ENCODE measurements around the gene BAIAP3. TPM values are rescaled to one million over a fixed set of nuclear protein-coding genes. Genes with fewer than 3 reads are reported as not detected.

BAIAP3 gene
- polyA plus RNA-seq (2011; rRNA removed) (0.29 and 0.33 TPM in 2 replicates), polyA minus RNA-seq (2011; rRNA and poly(A)+ RNA removed) (0.14 and 0.51 TPM in 2 replicates)

- no peak for DNase-seq (ENCODE audit: low read depth)
- Histone ChIP-seq H3K4me3 (ENCODE audit: low read depth, low read length) (peak within 1 kb of the TSS; percentile 24), H3K27me3 (ENCODE audit: control insufficient read depth, insufficient read depth, low read length) (peaks cover 31% of the 10 kb centered on the region), H3K36me3 (ENCODE audit: control insufficient read depth, insufficient read depth, low read length) (no peaks in the 10 kb centered on the region)
- ChIA-PET POLR2A (no interaction called here), CTCF (interaction anchor here (0.6 to 1.6 kb wide), 3 partner anchors 21 to 1098 kb away, joined by 3 to 7 read pairs (median 3); no protein-coding TSS in a partner anchor)
- no peak for TF ChIP-seq CTCF (IDR thresholded peaks at IDR 0.05; ENCODE audit: insufficient read depth, low read depth, low read length)
Measured at GRCh38 chr16:1333149-1333812, at the start of gene BAIAP3. TSS of gene BAIAP3 (plus strand) at chr16:1333645. CDS start at chr16:1338550, 4,905 bp downstream.

GRCh38 chr16:1283996-1284616, 49.3 kb upstream of the BAIAP3 start:
- no peak for DNase-seq (ENCODE audit: low read depth)
- no peaks in the 10 kb centered on the region for H3K36me3 ChIP-seq (ENCODE audit: control insufficient read depth, insufficient read depth, low read length)
- CTCF ChIA-PET, result no interaction called here
- TF ChIP-seq CTCF (IDR thresholded peaks at IDR 0.05; ENCODE audit: insufficient read depth, low read depth, low read length), result no peak
- peaks cover 15% of the 10 kb centered on the region for H3K27me3 ChIP-seq (ENCODE audit: control insufficient read depth, insufficient read depth, low read length)
- no peak overlapping the region for H3K4me3 ChIP-seq (ENCODE audit: low read depth, low read length)
- POLR2A ChIA-PET, result no interaction called here

- ChIA-PET CTCF (no interaction called here), POLR2A (no interaction called here)
- Histone ChIP-seq H3K27me3 (ENCODE audit: control insufficient read depth, insufficient read depth, low read length) (peaks cover 27% of the 10 kb centered on the region), H3K4me3 (ENCODE audit: low read depth, low read length) (no peak overlapping the region), H3K36me3 (ENCODE audit: control insufficient read depth, insufficient read depth, low read length) (no peaks in the 10 kb centered on the region)
- DNase-seq (ENCODE audit: low read depth), result no peak
- TF ChIP-seq CTCF (IDR thresholded peaks at IDR 0.05; ENCODE audit: insufficient read depth, low read depth, low read length), result 0 out of 2 replicates have a peak, but pooled peaks have one; percentile 7
Measured at GRCh38 chr16:1285669-1286512, 47.6 kb upstream of the BAIAP3 start.

GRCh38 chr16:1286513-1287094, 46.8 kb upstream of the BAIAP3 start:
- ChIA-PET POLR2A (no interaction called here), CTCF (no interaction called here)
- TF ChIP-seq CTCF (IDR thresholded peaks at IDR 0.05; ENCODE audit: insufficient read depth, low read depth, low read length), result no peak

More at GRCh38 chr16:1286513-1287094, 46.8 kb upstream of the BAIAP3 start:
- Histone ChIP-seq H3K27me3 (ENCODE audit: control insufficient read depth, insufficient read depth, low read length) (peaks cover 32% of the 10 kb centered on the region), H3K4me3 (ENCODE audit: low read depth, low read length) (no peak overlapping the region), H3K36me3 (ENCODE audit: control insufficient read depth, insufficient read depth, low read length) (no peaks in the 10 kb centered on the region)
- no peak for DNase-seq (ENCODE audit: low read depth)
